GM19099 (cell line): ENCODE measurements around the gene CMKLR1.

Experiments used
- POLR2A ChIP-seq: IDR thresholded peaks from 3 replicates; pipeline ENCODE4 v1.6.1; 2011; ENCODE audit warnings: low read depth; ENCODE audit not compliant: insufficient read length; ENCODE audit errors: extremely low read depth

The CMKLR1 gene

GRCh38 chr12:108317308-108318234 lies 21.5 kb downstream of the CMKLR1 start:
- no peak for TF ChIP-seq POLR2A

DNA sequence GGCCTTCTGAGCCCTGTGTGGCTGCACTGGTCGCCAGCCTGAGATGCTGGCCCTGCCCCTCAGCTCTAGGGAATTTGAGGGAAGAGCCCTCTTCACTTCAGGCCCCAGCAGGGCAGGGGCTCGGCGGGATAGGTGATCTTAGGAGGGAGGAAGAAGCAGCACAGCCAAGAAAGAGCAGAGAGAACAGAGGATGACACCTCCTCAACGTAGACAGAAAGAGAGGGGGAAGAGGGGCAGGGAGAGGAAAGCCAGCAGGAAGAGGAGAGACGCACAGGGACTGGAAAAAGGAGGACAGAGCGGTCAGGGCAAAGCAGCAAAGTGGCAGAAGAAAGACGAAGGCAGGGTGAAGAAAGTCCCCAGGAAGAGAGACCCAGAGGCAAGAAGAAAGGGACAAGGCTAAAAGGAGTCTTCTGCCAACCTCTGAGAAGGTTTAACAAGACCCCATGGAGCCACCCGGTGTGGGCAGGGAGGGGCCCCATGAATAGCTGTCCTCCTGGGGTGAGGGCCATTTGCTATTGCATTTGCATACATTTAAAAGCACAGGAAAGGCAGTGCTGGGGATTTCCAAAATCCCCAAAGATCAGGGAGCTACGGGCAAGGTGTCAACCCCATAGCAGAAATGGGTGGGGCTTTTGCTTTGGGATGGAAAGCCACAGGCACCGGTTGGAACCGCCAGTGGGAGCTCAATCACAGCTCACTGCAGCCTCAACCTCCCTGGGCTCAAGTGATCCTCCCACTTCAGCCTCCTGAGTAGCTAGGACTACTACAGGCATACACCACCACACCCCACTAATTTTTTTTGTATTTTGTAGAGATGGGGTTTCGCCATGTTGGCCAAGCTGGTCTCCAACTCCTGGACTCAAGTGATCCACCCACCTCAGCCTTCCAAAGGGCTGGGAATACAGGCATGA lies 22.7 kb downstream of the CMKLR1 start:
- no peak for TF ChIP-seq POLR2A

DNA sequence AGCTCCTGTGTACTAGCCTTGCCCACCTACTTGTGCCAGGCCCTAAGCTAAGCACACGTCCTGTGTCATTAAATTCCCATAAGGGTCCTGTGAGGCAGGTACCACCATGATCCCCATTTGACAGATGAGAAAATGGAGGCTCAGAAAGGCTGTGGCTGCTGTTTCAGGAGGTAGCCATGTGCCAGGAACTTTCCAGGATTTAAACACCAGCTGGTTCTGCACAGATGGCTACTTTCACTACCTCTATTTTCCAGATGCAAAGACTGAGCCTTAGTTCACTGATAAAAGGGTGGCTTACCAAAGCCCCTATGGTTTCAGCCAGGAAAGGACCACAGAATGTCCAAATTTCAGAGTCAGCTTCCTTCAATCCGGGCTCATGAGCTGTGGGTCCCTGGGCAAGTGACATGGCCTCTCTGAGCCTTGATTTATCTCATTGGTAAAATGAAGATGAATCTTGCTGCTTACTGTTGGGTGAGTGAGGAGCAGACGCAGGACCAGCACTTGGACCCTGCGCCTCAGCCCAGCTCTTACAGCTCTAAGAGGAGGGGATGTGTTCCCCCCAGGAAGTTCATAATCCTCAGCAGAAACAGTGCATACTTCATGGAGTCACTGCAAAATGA lies 23.5 kb downstream of the CMKLR1 start:
- no peak for TF ChIP-seq POLR2A

DNA sequence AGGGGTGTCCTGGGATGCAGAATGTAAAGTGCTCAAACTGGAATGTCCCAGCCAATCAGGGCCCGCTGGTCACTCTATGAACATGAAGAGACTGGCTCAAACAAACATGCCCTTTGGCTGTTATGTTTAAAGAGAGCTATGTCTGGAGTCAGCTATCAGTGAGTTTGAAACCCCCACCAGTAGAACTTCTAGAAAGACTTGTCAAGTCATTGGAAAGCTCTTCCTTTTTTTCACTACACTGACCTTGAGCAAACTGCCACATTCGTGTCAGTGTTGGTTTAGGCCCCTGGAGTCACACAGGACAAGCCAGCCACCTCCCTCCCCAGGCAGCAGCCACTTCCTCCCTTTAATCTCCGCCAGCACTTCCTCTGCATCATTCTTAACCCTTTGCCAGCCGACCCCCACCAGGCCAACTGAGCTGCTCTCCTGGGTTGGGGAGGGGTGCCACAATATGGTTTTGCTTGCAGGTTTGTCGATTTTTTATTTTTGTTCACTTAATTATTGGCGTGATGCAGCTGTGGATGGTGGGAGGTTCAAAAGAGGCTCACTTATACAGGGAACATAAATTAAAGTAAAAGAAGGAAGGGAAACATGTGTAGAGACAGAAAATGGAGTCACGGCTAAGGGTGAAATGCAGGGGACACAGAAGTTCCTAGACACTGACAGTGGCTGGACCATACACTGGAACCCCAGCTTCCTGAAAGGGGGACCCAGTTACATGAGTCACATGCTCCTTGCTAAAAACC lies 25.3 kb downstream of the CMKLR1 start:
- TF ChIP-seq POLR2A = no peak

- no peak for TF ChIP-seq POLR2A
These were observed 25.9 kb downstream of the CMKLR1 start for GRCh38 chr12:108313241-108313605.

DNA sequence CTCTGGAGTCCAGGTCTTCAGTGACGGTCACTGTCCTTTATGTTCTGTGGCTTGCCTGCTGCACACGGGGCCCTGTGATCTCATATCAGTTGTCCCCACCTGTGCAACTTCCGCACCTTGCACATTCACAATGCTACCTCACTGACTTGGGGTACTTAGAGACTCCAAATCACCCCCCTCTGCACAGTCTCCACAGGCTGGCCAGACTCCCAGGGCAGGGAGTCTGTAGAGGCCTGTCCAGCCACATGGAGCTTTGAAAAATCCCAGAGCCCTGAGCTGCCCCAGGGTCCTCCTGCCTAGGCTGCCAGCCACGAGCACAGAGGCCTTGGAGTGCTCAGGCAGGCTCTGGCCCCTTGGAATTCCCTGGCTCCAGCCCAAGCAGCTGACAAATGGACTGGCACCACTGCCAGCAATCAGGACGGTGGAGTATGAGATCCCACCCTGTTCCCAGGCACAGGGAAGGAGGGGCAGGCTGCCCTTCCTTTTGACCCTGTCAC lies 26.4 kb downstream of the CMKLR1 start:
- no peak for TF ChIP-seq POLR2A

GRCh38 chr12:108312073-108312659 lies 26.9 kb downstream of the CMKLR1 start:
- no peak for TF ChIP-seq POLR2A

GRCh38 chr12:108311605-108312004 lies 27.5 kb downstream of the CMKLR1 start:
- TF ChIP-seq POLR2A = no peak

DNA sequence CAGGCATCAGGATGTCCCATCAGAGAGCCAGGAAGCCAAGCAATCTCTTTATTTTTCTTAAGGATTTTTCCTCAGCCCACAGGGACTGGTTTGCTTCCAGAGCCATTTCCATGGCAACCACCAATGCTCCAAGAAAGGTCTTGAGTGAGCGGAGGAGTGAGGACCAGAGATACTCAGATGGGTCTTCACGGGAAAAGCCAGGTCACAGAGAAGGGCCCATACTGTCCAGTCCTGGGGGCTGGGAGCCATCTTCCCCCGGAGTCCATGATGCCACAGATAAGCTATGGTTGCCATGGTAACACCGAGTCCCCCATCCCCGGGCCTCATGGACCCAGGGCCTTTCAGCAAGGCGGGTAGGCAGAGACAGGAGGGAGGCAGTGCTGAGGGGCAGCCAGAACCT lies 28.6 kb downstream of the CMKLR1 start:
- TF ChIP-seq POLR2A = no peak

DNA sequence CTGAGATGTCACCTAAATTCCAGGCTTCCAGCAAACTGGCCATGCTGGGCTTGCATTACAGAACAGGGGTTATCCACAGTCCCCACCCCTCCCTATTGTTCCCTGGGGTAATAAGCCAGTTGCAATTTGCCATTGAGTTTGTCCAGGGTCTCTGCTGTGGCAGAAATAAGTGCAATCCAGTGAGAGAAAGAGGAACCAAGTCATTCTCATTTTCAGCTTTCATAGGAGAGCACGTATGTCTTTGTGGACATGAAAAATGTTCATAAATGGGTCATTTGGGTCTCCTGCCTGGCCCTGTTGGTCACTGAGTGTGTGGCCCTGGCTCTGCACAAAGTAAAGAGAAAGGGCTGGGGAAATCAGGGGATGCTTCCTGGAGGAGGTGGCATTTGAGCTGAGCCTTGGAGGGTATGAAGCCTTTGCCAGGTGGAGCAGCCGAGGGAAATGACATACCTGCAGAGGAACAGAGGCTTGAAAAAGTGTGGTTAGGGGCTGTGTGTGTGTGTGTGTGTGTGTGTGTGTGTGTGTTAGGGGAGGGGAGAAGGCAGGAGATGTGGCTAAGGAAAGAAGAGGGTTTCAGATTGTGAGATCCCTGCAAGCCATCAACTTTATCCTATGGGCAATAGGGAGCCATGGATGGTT lies 29.3 kb downstream of the CMKLR1 start:
- no peak for TF ChIP-seq POLR2A

DNA sequence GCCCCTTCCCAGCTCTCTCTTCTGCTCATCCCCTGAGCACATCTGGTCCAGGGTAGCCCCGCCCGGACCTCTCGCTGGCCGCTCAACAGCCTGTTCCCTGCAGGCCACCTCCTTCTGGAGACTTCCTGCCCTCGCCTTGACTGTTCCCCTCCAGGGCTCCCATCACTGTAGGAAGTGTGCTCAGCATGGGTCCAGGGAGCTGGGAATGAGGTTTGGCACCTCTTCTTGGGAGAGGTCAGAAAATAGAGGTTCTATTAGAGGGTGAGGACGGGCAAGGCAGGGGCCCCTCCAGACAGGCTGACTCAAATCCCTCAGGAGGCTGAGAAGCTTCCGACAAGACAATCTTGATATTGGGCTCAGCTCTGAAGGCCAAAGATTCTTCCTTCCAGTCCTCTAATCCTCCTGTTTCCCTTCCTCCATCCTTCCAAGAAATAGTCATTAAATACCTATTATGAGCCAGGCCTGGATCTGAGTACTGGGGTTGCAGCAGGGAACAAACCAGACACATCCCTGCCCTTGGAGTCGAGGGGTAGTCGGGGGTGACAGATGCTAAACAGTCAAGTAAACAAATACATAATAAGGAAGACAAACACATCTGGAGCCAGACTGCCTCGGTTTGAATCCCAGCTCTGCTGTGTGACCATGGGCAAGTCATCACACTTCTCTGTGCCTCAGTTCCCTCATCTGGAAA lies 30.6 kb downstream of the CMKLR1 start:
- no peak for TF ChIP-seq POLR2A

- no peak for TF ChIP-seq POLR2A
These were observed 32.1 kb downstream of the CMKLR1 start for GRCh38 chr12:108307006-108307405.

- TF ChIP-seq POLR2A = no peak
These were observed 32.6 kb downstream of the CMKLR1 start for GRCh38 chr12:108306506-108306905.
